ENCODE measurements around the gene DLL4.

The DLL4 gene

GRCh38 chr15:40900256-40901052, 28.7 kb upstream of the DLL4 start:
- no peak for ATAC-seq
- no peak for DNase-seq
- no peaks in the 10 kb centered on the region for H3K27me3 Mint-ChIP-seq
- no peaks in the 10 kb centered on the region for H3K9me3 Mint-ChIP-seq
- H3K36me3 Mint-ChIP-seq (ENCODE audit: low read depth) = peaks cover 25% of the 10 kb centered on the region
- no peak overlapping the region for H3K4me3 Mint-ChIP-seq
- H3K4me1 Mint-ChIP-seq = peaks cover 21% of the 10 kb centered on the region
- H3K27ac Mint-ChIP-seq = no peak overlapping the region

- no peaks in the 10 kb centered on the region for H3K9me3 Mint-ChIP-seq
- H3K27ac Mint-ChIP-seq = no peak overlapping the region
- peaks cover 22% of the 10 kb centered on the region for H3K36me3 Mint-ChIP-seq (ENCODE audit: low read depth)
- H3K4me3 Mint-ChIP-seq = no peak overlapping the region
- H3K4me1 Mint-ChIP-seq = peaks cover 16% of the 10 kb centered on the region
- no peak for ATAC-seq
- no peak for DNase-seq
- no peaks in the 10 kb centered on the region for H3K27me3 Mint-ChIP-seq
Observed at GRCh38 chr15:40901053-40901443, 28.1 kb upstream of the DLL4 start.

GRCh38 chr15:40902605-40903561, 26.3 kb upstream of the DLL4 start:
- Mint-ChIP-seq H3K4me1 (peaks cover 20% of the 10 kb centered on the region), H3K36me3 (ENCODE audit: low read depth) (peaks cover 20% of the 10 kb centered on the region), H3K9me3 (no peaks in the 10 kb centered on the region), H3K27me3 (no peaks in the 10 kb centered on the region), H3K4me3 (no peak overlapping the region), H3K27ac (peak overlapping the region; percentile 49)
- ATAC-seq (no peak), DNase-seq (no peak)

GRCh38 chr15:40904552-40905201, 24.5 kb upstream of the DLL4 start:
- no peak for DNase-seq
- peaks cover 14% of the 10 kb centered on the region for H3K36me3 Mint-ChIP-seq (ENCODE audit: low read depth)
- no peak overlapping the region for H3K27ac Mint-ChIP-seq
- H3K27me3 Mint-ChIP-seq = no peaks in the 10 kb centered on the region
- no peaks in the 10 kb centered on the region for H3K9me3 Mint-ChIP-seq
- ATAC-seq = no peak
- no peak overlapping the region for H3K4me3 Mint-ChIP-seq
- H3K4me1 Mint-ChIP-seq = peaks cover 21% of the 10 kb centered on the region

GRCh38 chr15:40906091-40906990, 22.8 kb upstream of the DLL4 start:
- H3K4me3 Mint-ChIP-seq = peak overlapping the region; percentile 76
- no peaks in the 10 kb centered on the region for H3K9me3 Mint-ChIP-seq
- peaks cover 12% of the 10 kb centered on the region for H3K36me3 Mint-ChIP-seq (ENCODE audit: low read depth)
- H3K27me3 Mint-ChIP-seq = no peaks in the 10 kb centered on the region
- ATAC-seq = peak; percentile 92
- peak overlapping the region; percentile 75 for H3K27ac Mint-ChIP-seq
- H3K4me1 Mint-ChIP-seq = peaks cover 21% of the 10 kb centered on the region
- DNase-seq = peak; percentile 93

- ATAC-seq (peak; percentile 17), DNase-seq (peak; percentile 64)
- H3K4me3 Mint-ChIP-seq = peak overlapping the region; percentile 76
- H3K27ac Mint-ChIP-seq = peak overlapping the region; percentile 75
- no peaks in the 10 kb centered on the region for H3K9me3 Mint-ChIP-seq
- H3K4me1 Mint-ChIP-seq = peaks cover 21% of the 10 kb centered on the region
- no peaks in the 10 kb centered on the region for H3K27me3 Mint-ChIP-seq
- H3K36me3 Mint-ChIP-seq (ENCODE audit: low read depth) = peaks cover 12% of the 10 kb centered on the region
Observed at GRCh38 chr15:40906991-40907802, 21.9 kb upstream of the DLL4 start.

GRCh38 chr15:40908095-40908494, 21.0 kb upstream of the DLL4 start:
- ATAC-seq (no peak), DNase-seq (no peak)
- Mint-ChIP-seq H3K27me3 (no peaks in the 10 kb centered on the region), H3K4me1 (peaks cover 17% of the 10 kb centered on the region), H3K36me3 (ENCODE audit: low read depth) (peaks cover 6% of the 10 kb centered on the region), H3K27ac (no peak overlapping the region), H3K9me3 (no peaks in the 10 kb centered on the region), H3K4me3 (no peak overlapping the region)

- no peak overlapping the region for H3K4me3 Mint-ChIP-seq
- no peak for DNase-seq
Observed at GRCh38 chr15:40909662-40910630, 19.2 kb upstream of the DLL4 start.

GRCh38 chr15:40911141-40911540, 18.0 kb upstream of the DLL4 start:
- DNase-seq = no peak
- H3K27me3 Mint-ChIP-seq = no peaks in the 10 kb centered on the region
- ATAC-seq = no peak
- no peaks in the 10 kb centered on the region for H3K9me3 Mint-ChIP-seq
- H3K36me3 Mint-ChIP-seq (ENCODE audit: low read depth) = no peaks in the 10 kb centered on the region
- H3K27ac Mint-ChIP-seq = no peak overlapping the region
- H3K4me1 Mint-ChIP-seq = peaks cover 9% of the 10 kb centered on the region
- no peak overlapping the region for H3K4me3 Mint-ChIP-seq

More at GRCh38 chr15:40909662-40910630, 19.2 kb upstream of the DLL4 start:
- no peak for ATAC-seq
- no peaks in the 10 kb centered on the region for H3K9me3 Mint-ChIP-seq
- H3K36me3 Mint-ChIP-seq (ENCODE audit: low read depth) = no peaks in the 10 kb centered on the region
- H3K4me1 Mint-ChIP-seq = peaks cover 9% of the 10 kb centered on the region
- no peaks in the 10 kb centered on the region for H3K27me3 Mint-ChIP-seq
- H3K27ac Mint-ChIP-seq = no peak overlapping the region

GRCh38 chr15:40911693-40912092, 17.4 kb upstream of the DLL4 start:
- Mint-ChIP-seq H3K4me3 (no peak overlapping the region), H3K36me3 (ENCODE audit: low read depth) (no peaks in the 10 kb centered on the region), H3K4me1 (peaks cover 9% of the 10 kb centered on the region), H3K27me3 (no peaks in the 10 kb centered on the region), H3K9me3 (no peaks in the 10 kb centered on the region), H3K27ac (no peak overlapping the region)
- DNase-seq (no peak), ATAC-seq (no peak)

GRCh38 chr15:40912478-40912877, 16.7 kb upstream of the DLL4 start:
- Mint-ChIP-seq H3K9me3 (no peaks in the 10 kb centered on the region), H3K27me3 (no peaks in the 10 kb centered on the region), H3K4me3 (no peak overlapping the region), H3K27ac (no peak overlapping the region), H3K4me1 (peaks cover 3% of the 10 kb centered on the region), H3K36me3 (ENCODE audit: low read depth) (no peaks in the 10 kb centered on the region)
- no peak for DNase-seq
- ATAC-seq = peak; percentile 12

GRCh38 chr15:40914013-40914412, 15.1 kb upstream of the DLL4 start:
- Mint-ChIP-seq H3K27ac (no peak overlapping the region), H3K27me3 (no peaks in the 10 kb centered on the region), H3K4me3 (no peak overlapping the region), H3K4me1 (no peaks in the 10 kb centered on the region), H3K9me3 (no peaks in the 10 kb centered on the region), H3K36me3 (ENCODE audit: low read depth) (no peaks in the 10 kb centered on the region)
- no peak for ATAC-seq
- no peak for DNase-seq

Measured in activated naive CD8-positive, alpha-beta T cell treated with anti-CD3 and anti-CD28 coated beads, Interleukin-2, amount 50 U/mL, for 24 hours (primary cell).